ENCODE measurements around the gene ADRA1B.

ADRA1B gene

DNA sequence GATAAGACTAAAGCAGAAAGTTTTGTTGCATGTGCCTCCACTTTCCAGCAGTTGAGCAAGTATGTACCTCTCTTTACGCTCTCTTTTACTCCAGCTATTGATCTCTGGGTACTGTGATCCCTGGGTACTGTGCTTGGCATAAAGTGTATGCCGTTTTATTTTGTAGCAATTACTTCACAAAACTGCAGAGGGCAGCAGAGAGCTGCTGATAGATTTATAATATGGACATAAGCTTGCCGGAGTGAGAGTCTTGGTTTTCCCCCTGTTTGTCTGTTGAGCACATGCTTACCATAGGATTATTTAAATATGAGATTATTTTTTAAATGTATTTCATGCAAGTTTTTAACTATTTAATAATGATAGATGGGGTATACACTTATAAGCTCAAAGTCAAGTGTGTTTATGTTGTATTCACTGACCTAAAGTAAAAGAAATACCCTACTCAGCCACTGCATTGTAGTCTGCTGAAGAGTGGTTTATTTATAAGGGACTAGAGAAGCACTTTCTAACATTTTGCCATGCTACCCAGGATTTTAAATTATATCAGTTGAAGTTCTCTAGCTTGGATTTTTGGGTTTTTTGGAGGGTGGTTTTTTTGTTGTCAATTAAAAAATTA is 105.7 kb downstream of the ADRA1B start:
- peak in 5 of 6 experiments; percentile 30 to 69 (median 42) for DNase-seq
